GM12878 (cell line): ENCODE measurements around the gene AKAP7. TPM values are rescaled to one million over a fixed set of nuclear protein-coding genes. Genes with fewer than 3 reads are reported as not detected.
A peak's percentile ranks its signal among the peaks of the same experiment; 100 is the strongest.

Experiments
- ASH2L ChIP-seq: fragments of 300-600, 200-600 bp; sonication (generic); IDR thresholded peaks from 2 replicates; pipeline ENCODE4 v1.6.1; 2017; ENCODE audit warnings: low read depth, mild to moderate bottlenecking, borderline replicate concordance
- CBFB ChIP-seq: IDR thresholded peaks from 2 replicates; pipeline ENCODE4 v1.6.1; 2016; ENCODE audit warnings: antibody characterized with exemption, low read depth
- CEBPB ChIP-seq, 2 experiments: fragments of 150-350 bp in 1 of 2; IDR thresholded peaks; 2 replicates each; pipeline ENCODE4 v1.6.1; 2012 to 2014; ENCODE audit warnings: low read depth in 2 of 2, low read length in 2 of 2, borderline replicate concordance in 1 of 2, inconsistent platforms in 1 of 2
- CUX1 ChIP-seq: IDR thresholded peaks from 2 replicates; pipeline ENCODE4 v1.6.1; 2012; ENCODE audit warnings: improper control_type of control experiment, low read depth, low read length; ENCODE audit not compliant: insufficient replicate concordance
- ESRRA ChIP-seq: IDR thresholded peaks from 2 replicates; pipeline ENCODE4 v1.6.1; 2012; ENCODE audit warnings: mild to moderate bottlenecking, low read length, improper control_type of control experiment
- ETV6 ChIP-seq, 2 experiments: fragments of 450-650 bp in 1 of 2; IDR thresholded peaks in 1 of 2; conservative IDR thresholded peaks in 1 of 2; 2 replicates each; pipeline ENCODE4 v1.6.1; 2014; ENCODE audit warnings: antibody characterized with exemption in 1 of 2, borderline replicate concordance in 1 of 2, low read depth in 1 of 2, mild to moderate bottlenecking in 1 of 2, moderate library complexity in 1 of 2
- IKZF1 ChIP-seq: fragments of 450-650 bp; conservative IDR thresholded peaks from 2 replicates; pipeline ENCODE4 v1.6.1; 2017; ENCODE audit warnings: antibody characterized with exemption, mild to moderate bottlenecking
- IKZF2 ChIP-seq, 2 experiments: fragments of 450-650 bp; IDR thresholded peaks; 2 replicates each; pipeline ENCODE4 v1.6.1; 2017; ENCODE audit warnings: mild to moderate bottlenecking in 2 of 2, moderate library complexity in 2 of 2
- IRF4 ChIP-seq: IDR thresholded peaks from 2 replicates; pipeline ENCODE4 v1.6.1; 2011; ENCODE audit warnings: low read depth, low read length
- JUNB ChIP-seq: IDR thresholded peaks from 2 replicates; pipeline ENCODE4 v1.6.1; 2016; ENCODE audit warnings: antibody characterized with exemption, mild to moderate bottlenecking
- MEF2A ChIP-seq: IDR thresholded peaks from 2 replicates; pipeline ENCODE4 v1.6.1; 2011; ENCODE audit warnings: low read depth, mild to moderate bottlenecking, low read length, moderate library complexity; ENCODE audit not compliant: insufficient read depth
- MEF2B ChIP-seq: fragments of 450-650 bp; IDR thresholded peaks from 2 replicates; pipeline ENCODE4 v1.6.1; 2018; ENCODE audit warnings: mild to moderate bottlenecking, moderate library complexity; ENCODE audit not compliant: partially characterized antibody, poor library complexity, severe bottlenecking
- MTA2 ChIP-seq: fragments of 450-650 bp; IDR thresholded peaks from 2 replicates; pipeline ENCODE4 v1.6.1; 2016; ENCODE audit warnings: low read depth, mild to moderate bottlenecking, moderate library complexity
- POLR2AphosphoS5 ChIP-seq: IDR thresholded peaks from 2 replicates; pipeline ENCODE4 v1.6.1; 2011; ENCODE audit warnings: mild to moderate bottlenecking, low read length, inconsistent platforms
- POU2F2 ChIP-seq: IDR thresholded peaks from 3 replicates; pipeline ENCODE4 v1.6.1; 2011; ENCODE audit warnings: low read depth, mild to moderate bottlenecking, low read length, borderline replicate concordance
- RCOR1 ChIP-seq: conservative IDR thresholded peaks from 2 replicates; pipeline ENCODE4 v1.6.1; 2012; ENCODE audit warnings: low read depth, low read length, improper control_type of control experiment
- RUNX3 ChIP-seq: IDR thresholded peaks from 2 replicates; pipeline ENCODE4 v1.6.1; 2012; ENCODE audit warnings: low read length, inconsistent platforms
- SPI1 ChIP-seq: IDR thresholded peaks from 2 replicates; pipeline ENCODE4 v1.6.1; 2011; ENCODE audit warnings: low read depth, mild to moderate bottlenecking, low read length, moderate library complexity, borderline replicate concordance; ENCODE audit not compliant: insufficient read depth
- TCF3 ChIP-seq: IDR thresholded peaks from 2 replicates; pipeline ENCODE4 v1.6.1; 2012; ENCODE audit warnings: low read depth, mild to moderate bottlenecking, low read length, borderline replicate concordance; ENCODE audit not compliant: insufficient read depth
- YY1 ChIP-seq: IDR thresholded peaks from 2 replicates; pipeline ENCODE4 v1.6.1; 2011; ENCODE audit warnings: low read depth, mild to moderate bottlenecking, low read length
- ZNF384 ChIP-seq: IDR thresholded peaks from 2 replicates; pipeline ENCODE4 v1.6.1; 2012; ENCODE audit warnings: low read depth, mild to moderate bottlenecking, low read length, improper control_type of control experiment, borderline replicate concordance
- polyA plus RNA-seq, 11 experiments: library from polyadenylated mRNA; depleted of rRNA in 4 of 11; unstranded in 6 of 11; stranded (reverse) in 5 of 11; fragments of >200 nt; fragmentation: Nextera tagmentation in 4 of 11; fragmentation: Illumina TruSeq in 1 of 11; extraction: Ambion mirVana in 4 of 11; extraction: Trizol in 1 of 11; gene quantifications; 1 replicate in 1 of 11; 2 replicates in 10 of 11; pipeline versions ENCODE4 v1.2.1 to v1.2.3, GENCODE V29; 2011 to 2016; ENCODE audit warnings: inconsistent platforms in 2 of 11, missing spikeins in 2 of 11, low read depth in 1 of 11
- total RNA-seq, 4 experiments: library from RNA; depleted of rRNA in 3 of 4; stranded (reverse); fragments of >200 nt in 3 of 4; fragmentation: Illumina TruSeq in 1 of 4; extraction: Trizol in 1 of 4; gene quantifications; 2 replicates each; pipeline versions ENCODE4 v1.2.1 to v1.2.3, GENCODE V29; 2013 to 2021
- TF ChIP-seq, protein P1 (sequence below): fragments of 450-650 bp; IDR thresholded peaks from 2 replicates; pipeline ENCODE4 v1.6.1; 2017; ENCODE audit warnings: mild to moderate bottlenecking, low read depth, inconsistent platforms; ENCODE audit not compliant: poor library complexity, severe bottlenecking

AKAP7 gene
- total and polyA plus RNA-seq, 10 of the 15 experiments (the other 5 are each of a cell fraction or from before 2014, with no cell fraction given) = 0.06 to 0.58 (median 0.28) TPM; not detected in 1

DNA sequence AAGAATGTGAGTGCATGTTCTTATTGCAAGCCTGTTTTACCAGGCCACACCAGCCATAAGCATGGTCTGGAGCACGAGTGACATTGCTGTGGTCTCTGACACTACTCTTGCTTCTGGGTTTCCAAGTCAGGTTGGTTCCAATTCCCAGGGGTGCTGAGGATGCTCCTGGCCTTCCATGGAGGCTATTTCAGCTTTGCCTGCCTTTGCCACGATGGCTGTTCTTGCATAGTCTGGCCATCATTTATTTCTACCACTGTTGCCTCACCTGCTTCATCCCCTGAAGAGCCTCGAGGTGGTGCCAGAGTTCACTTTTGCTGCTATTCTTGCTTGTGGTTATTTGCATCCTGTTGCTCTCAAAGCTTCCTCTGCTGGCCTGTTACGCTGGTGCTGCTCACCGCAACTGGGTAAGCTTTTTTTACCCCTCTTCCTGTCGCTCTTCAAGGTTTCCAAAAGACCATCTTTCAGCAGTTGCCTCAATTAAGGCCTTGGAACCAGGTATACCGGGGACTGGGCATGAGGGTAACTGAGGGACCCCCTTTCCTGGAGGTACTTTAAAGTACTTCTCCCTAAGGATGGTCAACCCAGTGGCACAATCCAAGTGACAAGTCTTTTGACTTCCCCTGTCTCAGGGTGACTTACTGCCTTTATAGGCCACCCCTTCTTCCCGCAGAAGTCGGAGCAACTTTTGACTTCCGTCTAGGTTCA, 64.5 kb downstream of the AKAP7 start (continued):
- TF ChIP-seq, protein P1, sequence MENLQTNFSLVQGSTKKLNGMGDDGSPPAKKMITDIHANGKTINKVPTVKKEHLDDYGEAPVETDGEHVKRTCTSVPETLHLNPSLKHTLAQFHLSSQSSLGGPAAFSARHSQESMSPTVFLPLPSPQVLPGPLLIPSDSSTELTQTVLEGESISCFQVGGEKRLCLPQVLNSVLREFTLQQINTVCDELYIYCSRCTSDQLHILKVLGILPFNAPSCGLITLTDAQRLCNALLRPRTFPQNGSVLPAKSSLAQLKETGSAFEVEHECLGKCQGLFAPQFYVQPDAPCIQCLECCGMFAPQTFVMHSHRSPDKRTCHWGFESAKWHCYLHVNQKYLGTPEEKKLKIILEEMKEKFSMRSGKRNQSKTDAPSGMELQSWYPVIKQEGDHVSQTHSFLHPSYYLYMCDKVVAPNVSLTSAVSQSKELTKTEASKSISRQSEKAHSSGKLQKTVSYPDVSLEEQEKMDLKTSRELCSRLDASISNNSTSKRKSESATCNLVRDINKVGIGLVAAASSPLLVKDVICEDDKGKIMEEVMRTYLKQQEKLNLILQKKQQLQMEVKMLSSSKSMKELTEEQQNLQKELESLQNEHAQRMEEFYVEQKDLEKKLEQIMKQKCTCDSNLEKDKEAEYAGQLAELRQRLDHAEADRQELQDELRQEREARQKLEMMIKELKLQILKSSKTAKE = peak; percentile 23
- TF ChIP-seq POLR2AphosphoS5 (no peak), YY1 (peak; percentile 77; the same call in 1 of the 2 replicates), IKZF1 (peak; percentile 54), RUNX3 (peak; percentile 98), JUNB (no peak), SPI1 (peak; percentile 40; the same call in 1 of the 2 replicates), IKZF2 (IDR thresholded peaks at IDR 0.05) (peak; percentile 24 to 49; a peak in 2 of 4 replicates), ETV6 (conservative IDR thresholded peaks at IDR 0.05 in 1 of 2, IDR thresholded peaks at IDR 0.05 in 1 of 2; ENCODE audit: borderline replicate concordance in 1 of 2, low read depth in 1 of 2) (peak in 1 of 2 experiments; percentile 48; a peak in 1 of 4 replicates), CBFB (peak; percentile 93), ZNF384 (peak; percentile 57; the same call in 1 of the 2 replicates), CEBPB (IDR thresholded peaks at IDR 0.05; ENCODE audit: borderline replicate concordance in 1 of 2, low read depth in 2 of 2, low read length in 2 of 2) (0 out of 4 replicates have a peak, but pooled peaks of 1 of the 2 experiments have one; percentile 11), MEF2B (peak; percentile 55), IRF4 (peak; percentile 74; the same call in 1 of the 2 replicates), MEF2A (peak; percentile 73; the same call in 1 of the 2 replicates), POU2F2 (peak; percentile 85; the same call in 2 of the 3 replicates), CUX1 (peak; percentile 40), TCF3 (no peak), ASH2L (no peak), MTA2 (peak; percentile 9; the same call in 1 of the 2 replicates), ESRRA (no peak), RCOR1 (no peak)
